HCT116 (cell line): ENCODE results near the gene WNK2. TPM values are rescaled to one million over a fixed set of nuclear protein-coding genes. Genes with fewer than 3 reads are reported as not detected.

Source experiments
- ATAC-seq: fragments of 200-7000 bp; cut with Tn5 transposase; 2 replicates; pipeline ENCODE4 v1.9.1; 2020; ENCODE audit warnings: mild to moderate bottlenecking, moderate library complexity
- BruUV-seq: library from RNA; stranded (reverse); fragments of 400-500 nt; replicated peaks from 2 replicates; lab custom pipeline; 2021; lab: Mats Ljungman, UMichigan
- CTCF ChIA-PET: fragments of 300-600 bp; sonication (Branson Sonifier 250); formaldehyde crosslinking; loops from one replicate; lab custom pipeline; 2021; ENCODE audit warnings: antibody characterized with exemption; lab: Charles Lee
- POLR2A ChIA-PET: fragments of 300-600, 350-600 bp; sonication (Branson Sonifier 250); formaldehyde crosslinking; loops from one replicate; lab custom pipeline; 2021; ENCODE audit warnings: antibody characterized with exemption; lab: Charles Lee
- RAD21 ChIA-PET, 2 experiments: fragments of 300-600 bp; sonication (Branson Sonifier 250); formaldehyde crosslinking; loops; one replicate each; lab custom pipeline; 2023; ENCODE audit warnings: low total read pairs in 2 of 2; ENCODE audit not compliant: uncharacterized antibody in 2 of 2, unreplicated experiment in 2 of 2, low non-redundant PET in 1 of 2; lab: Charles Lee
- DNase-seq: peaks from one replicate; pipeline ENCODE4 v3.0.0-alpha.2; 2010; ENCODE audit warnings: low read depth, low spot score
- H2AFZ ChIP-seq: fragments of 200-600 bp; shearing (Covaris generic), sonication (generic); 2 replicates; pipeline ENCODE4 v1.6.1; 2017; ENCODE audit warnings: low read depth, mixed run types, mixed read lengths, antibody characterized with exemption, low read length; ENCODE audit not compliant: poor library complexity, severe bottlenecking
- H3K27ac ChIP-seq: 2 replicates; pipeline ENCODE4 v1.5.1; 2012; ENCODE audit warnings: low read depth, low read length
- H3K27me3 ChIP-seq: fragments of 200-600 bp; sonication (generic); 2 replicates; pipeline ENCODE4 v1.6.1; 2016; ENCODE audit warnings: mixed run types, low read length, mixed read lengths; ENCODE audit not compliant: insufficient read depth
- H3K36me3 ChIP-seq, 2 experiments: fragments of 200-500 bp in 1 of 2; fragments of 200-600 bp in 1 of 2; sonication (Bioruptor generic) in 1 of 2; sonication (generic) in 1 of 2; 2 replicates each; pipeline versions ENCODE4 v1.5.1 to v1.6.1; 2014 to 2016; ENCODE audit warnings: low read length in 2 of 2, inconsistent platforms in 1 of 2, mixed read lengths in 1 of 2, mixed run types in 1 of 2; ENCODE audit not compliant: insufficient read depth in 2 of 2, control insufficient read depth in 1 of 2
- H3K4me1 ChIP-seq, 2 experiments: fragments of 200-600 bp in 1 of 2; sonication (generic) in 1 of 2; 2 replicates each; pipeline versions ENCODE4 v1.5.1 to v1.6.1; 2012 to 2017; ENCODE audit warnings: low read length in 2 of 2, inconsistent platforms in 1 of 2, mild to moderate bottlenecking in 1 of 2, mixed read lengths in 1 of 2, mixed run types in 1 of 2, moderate library complexity in 1 of 2; ENCODE audit not compliant: insufficient read depth in 2 of 2, control insufficient read depth in 1 of 2
- H3K4me2 ChIP-seq: fragments of 200-600 bp; sonication (generic); 2 replicates; pipeline ENCODE4 v1.6.1; 2017; ENCODE audit warnings: mixed run types, low read length, mixed read lengths
- H3K4me3 ChIP-seq, 2 experiments: fragments of 200-600 bp in 1 of 2; sonication (generic) in 1 of 2; replicated peaks in 1 of 2; 2 replicates each; pipeline ENCODE4 v1.5.1; 2011 to 2016; ENCODE audit warnings: low read length in 2 of 2, control low read depth in 1 of 2, low read depth in 1 of 2, mild to moderate bottlenecking in 1 of 2, mixed read lengths in 1 of 2, mixed run types in 1 of 2
- H3K79me2 ChIP-seq: fragments of 200-600 bp; sonication (generic); 2 replicates; pipeline ENCODE4 v1.6.1; 2017; ENCODE audit warnings: mild to moderate bottlenecking, mixed run types, low read length, moderate library complexity, mixed read lengths; ENCODE audit not compliant: insufficient read depth
- H3K9ac ChIP-seq: fragments of 200-600 bp; sonication (generic); 2 replicates; pipeline ENCODE4 v1.6.1; 2016; ENCODE audit warnings: low read length, mixed read lengths
- H3K9me2 ChIP-seq: fragments of 200-600 bp; sonication (generic), shearing (Covaris generic); 2 replicates; pipeline ENCODE4 v1.6.1; 2017; ENCODE audit warnings: mixed run types, mild to moderate bottlenecking, moderate library complexity; ENCODE audit not compliant: insufficient read depth
- H3K9me3 ChIP-seq, 2 experiments: fragments of 200-500 bp in 1 of 2; fragments of 200-600 bp in 1 of 2; sonication (Bioruptor generic) in 1 of 2; sonication (generic) in 1 of 2; 2 replicates each; pipeline ENCODE4 v1.6.1; 2014 to 2017; ENCODE audit warnings: low read length in 2 of 2, mixed read lengths in 2 of 2, inconsistent platforms in 1 of 2, low read depth in 1 of 2, mild to moderate bottlenecking in 1 of 2, mixed run types in 1 of 2, moderate library complexity in 1 of 2; ENCODE audit not compliant: control insufficient read depth in 1 of 2, insufficient read depth in 1 of 2
- H4K20me1 ChIP-seq: fragments of 200-600 bp; sonication (generic), shearing (Covaris generic); 2 replicates; pipeline ENCODE4 v1.6.1; 2017; ENCODE audit warnings: mixed run types, mild to moderate bottlenecking, moderate library complexity; ENCODE audit not compliant: insufficient read depth
- ELF1 ChIP-seq: IDR thresholded peaks from 2 replicates; pipeline ENCODE4 v1.6.1; 2012; ENCODE audit warnings: low read depth, borderline replicate concordance
- EZH2 ChIP-seq: fragments of 200-600 bp; sonication (generic); IDR thresholded peaks from 2 replicates; pipeline ENCODE4 v1.6.1; 2017; ENCODE audit warnings: antibody characterized with exemption, mixed run types
- EZH2phosphoT487 ChIP-seq: fragments of 200-600 bp; IDR thresholded peaks from 2 replicates; pipeline ENCODE4 v1.6.1; 2018; ENCODE audit warnings: antibody characterized with exemption, borderline replicate concordance
- FOSL1 ChIP-seq: IDR thresholded peaks from 2 replicates; pipeline ENCODE4 v1.6.1; 2012; ENCODE audit warnings: low read depth
- POLR2A ChIP-seq: IDR thresholded peaks from 2 replicates; pipeline ENCODE4 v1.7.0; 2011; ENCODE audit warnings: borderline replicate concordance; ENCODE audit not compliant: insufficient read depth, insufficient read length; ENCODE audit errors: extremely low read depth
- POLR2AphosphoS5 ChIP-seq: IDR thresholded peaks from 2 replicates; pipeline ENCODE4 v1.6.1; 2011; ENCODE audit warnings: mild to moderate bottlenecking, low read depth, low read length, moderate library complexity
- SIN3A ChIP-seq: IDR thresholded peaks from 2 replicates; pipeline ENCODE4 v1.6.1; 2012; ENCODE audit warnings: low read depth
- YY1 ChIP-seq: IDR thresholded peaks from 2 replicates; pipeline ENCODE4 v1.6.1; 2011; ENCODE audit warnings: low read length, low read depth, moderate library complexity, mild to moderate bottlenecking; ENCODE audit not compliant: insufficient replicate concordance; ENCODE audit errors: extremely low read depth
- ZFX ChIP-seq: fragments of 450-650 bp; IDR thresholded peaks from 2 replicates; pipeline ENCODE4 v1.6.1; 2017
- intact Hi-C: fragments of 100-400 bp; cut with micrococcal nuclease; formaldehyde crosslinking; loops from 2 replicates; pipeline ENCODE4 v1.10.0; 2022
- total RNA-seq: library from RNA; stranded (reverse); gene quantifications from one replicate; pipeline ENCODE4 v1.2.1, GENCODE V29; 2021; ENCODE audit not compliant: unreplicated experiment
- TF ChIP-seq, protein P1 (sequence below), 3 experiments: fragments of 200-600 bp in 1 of 3; sonication (generic) in 1 of 3; IDR thresholded peaks in 2 of 3; conservative IDR thresholded peaks in 1 of 3; 2 replicates each; pipeline ENCODE4 v1.5.1; 2012 to 2017; ENCODE audit warnings: low read depth in 2 of 3, low read length in 2 of 3, antibody characterized with exemption in 1 of 3, borderline replicate concordance in 1 of 3, control low read depth in 1 of 3, mild to moderate bottlenecking in 1 of 3, mixed read lengths in 1 of 3, mixed run types in 1 of 3, moderate library complexity in 1 of 3; ENCODE audit not compliant: insufficient read depth in 1 of 3

The WNK2 gene
- total RNA-seq, 1 experiment from 2014 or later: 24.4 TPM

DNA sequence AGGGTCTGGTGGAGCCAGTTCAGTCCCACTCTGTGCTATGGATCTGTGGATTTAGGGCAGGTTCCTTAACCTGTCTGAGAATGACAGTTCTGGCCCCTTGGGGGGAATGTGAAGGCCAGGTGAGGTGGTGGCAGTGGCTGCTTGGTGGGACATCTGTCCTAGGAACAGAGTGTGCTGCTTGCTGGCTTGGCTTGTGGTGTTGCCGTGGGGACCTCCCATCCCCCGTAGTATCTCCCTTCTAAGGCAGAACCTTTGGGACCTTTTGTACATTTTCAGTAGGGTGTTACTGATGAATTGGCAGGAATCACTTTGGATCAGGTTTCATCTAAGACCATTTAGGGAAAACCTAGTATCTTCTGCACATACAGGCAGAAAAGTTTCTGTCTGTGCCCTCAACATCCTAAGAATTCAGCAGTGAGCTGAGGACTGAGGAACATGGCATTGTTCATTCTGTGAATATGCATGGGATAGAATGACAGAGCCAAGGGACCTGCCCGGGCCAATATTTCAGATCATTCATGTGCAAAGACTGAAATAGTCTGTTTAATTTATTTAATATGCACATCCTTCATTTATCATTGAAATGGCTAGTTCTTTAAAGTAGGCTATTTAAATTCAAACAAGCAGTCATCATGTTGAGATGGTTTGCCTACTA is 64.6 kb downstream of the WNK2 start:
- CTCF ChIA-PET: no interaction called here
- Histone ChIP-seq H3K36me3 (no peaks in the 10 kb centered on the region), H3K9ac (no peak overlapping the region), H3K4me1 (peaks cover 13 to 24% of the 10 kb centered on the region in 2 experiments), H3K4me2 (no peak overlapping the region), H2AFZ (no peak overlapping the region), H3K27ac (no peak overlapping the region), H3K4me3 (no peak overlapping the region), H3K9me3 (no peaks in the 10 kb centered on the region), H4K20me1 (no peaks in the 10 kb centered on the region), H3K9me2 (no peaks in the 10 kb centered on the region), H3K27me3 (no peaks in the 10 kb centered on the region), H3K79me2 (no peaks in the 10 kb centered on the region)
- POLR2A ChIA-PET: no interaction called here
- ATAC-seq (no peak), DNase-seq (no peak)
- intact Hi-C loops: no loop called here
- BruUV-seq: no TSS peak
- TF ChIP-seq, protein P1, sequence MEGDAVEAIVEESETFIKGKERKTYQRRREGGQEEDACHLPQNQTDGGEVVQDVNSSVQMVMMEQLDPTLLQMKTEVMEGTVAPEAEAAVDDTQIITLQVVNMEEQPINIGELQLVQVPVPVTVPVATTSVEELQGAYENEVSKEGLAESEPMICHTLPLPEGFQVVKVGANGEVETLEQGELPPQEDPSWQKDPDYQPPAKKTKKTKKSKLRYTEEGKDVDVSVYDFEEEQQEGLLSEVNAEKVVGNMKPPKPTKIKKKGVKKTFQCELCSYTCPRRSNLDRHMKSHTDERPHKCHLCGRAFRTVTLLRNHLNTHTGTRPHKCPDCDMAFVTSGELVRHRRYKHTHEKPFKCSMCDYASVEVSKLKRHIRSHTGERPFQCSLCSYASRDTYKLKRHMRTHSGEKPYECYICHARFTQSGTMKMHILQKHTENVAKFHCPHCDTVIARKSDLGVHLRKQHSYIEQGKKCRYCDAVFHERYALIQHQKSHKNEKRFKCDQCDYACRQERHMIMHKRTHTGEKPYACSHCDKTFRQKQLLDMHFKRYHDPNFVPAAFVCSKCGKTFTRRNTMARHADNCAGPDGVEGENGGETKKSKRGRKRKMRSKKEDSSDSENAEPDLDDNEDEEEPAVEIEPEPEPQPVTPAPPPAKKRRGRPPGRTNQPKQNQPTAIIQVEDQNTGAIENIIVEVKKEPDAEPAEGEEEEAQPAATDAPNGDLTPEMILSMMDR (IDR thresholded peaks at IDR 0.05 in 2 of 3, conservative IDR thresholded peaks at IDR 0.05 in 1 of 3; ENCODE audit: borderline replicate concordance in 1 of 3, insufficient read depth in 1 of 3, low read depth in 2 of 3, low read length in 2 of 3): no peak
- no peak for TF ChIP-seq EZH2phosphoT487
- no peak for TF ChIP-seq EZH2
- no peak for TF ChIP-seq SIN3A
- no peak for TF ChIP-seq FOSL1
- TF ChIP-seq POLR2AphosphoS5: no peak
- no peak for TF ChIP-seq YY1
- TF ChIP-seq ZFX: no peak
- TF ChIP-seq ELF1: no peak
- TF ChIP-seq POLR2A: no peak
- RAD21 ChIA-PET: no interaction called here
